ENCODE measurements around the gene GP9. TPM values are rescaled to one million over a fixed set of nuclear protein-coding genes. Genes with fewer than 3 reads are reported as not detected.

Gene GP9
- total and polyA plus RNA-seq, 9 of the 15 experiments (the other 6 are each of a cell fraction or from before 2014, with no cell fraction given): not detected

GRCh38 chr3:129016720-129017483, 43.7 kb upstream of the GP9 start (continued):
- TF ChIP-seq CEBPB (tag; IDR thresholded peaks at IDR 0.05) (peak; percentile 74), MAFG (tag; conservative IDR thresholded peaks at IDR 0.05) (no peak), NFYB (IDR thresholded peaks at IDR 0.05; ENCODE audit: extremely low read depth, insufficient read length) (peak; percentile 73), RAD51 (IDR thresholded peaks at IDR 0.05; ENCODE audit: borderline replicate concordance, low read depth) (peak; percentile 71; the same call in 1 of the 2 replicates), ZFP36 (IDR thresholded peaks at IDR 0.05; ENCODE audit: low read depth, low read length, partially characterized antibody) (peak; percentile 60), GTF2B (IDR thresholded peaks at IDR 0.05; ENCODE audit: extremely low read depth, insufficient read length) (no peak), ZKSCAN1 (IDR thresholded peaks at IDR 0.05; ENCODE audit: low read depth, low read length) (peak; percentile 59; the same call in 1 of the 2 replicates), PTBP1 (IDR thresholded peaks at IDR 0.05; ENCODE audit: low read depth, low read length) (0 out of 2 replicates have a peak, but pooled peaks have one; percentile 46), SPI1 (IDR thresholded peaks at IDR 0.05; ENCODE audit: borderline replicate concordance, low read depth, low read length) (peak; percentile 26; the same call in 1 of the 2 replicates), HMBOX1 (IDR thresholded peaks at IDR 0.05) (0 out of 2 replicates have a peak, but pooled peaks have one; percentile 42), ZBTB40 (IDR thresholded peaks at IDR 0.05) (0 out of 2 replicates have a peak, but pooled peaks have one; percentile 15), ZBTB40 (CRISPR knock-in tag; IDR thresholded peaks at IDR 0.05) (no peak), ZNF512 (tag; IDR thresholded peaks at IDR 0.05) (no peak), FOXA1 (IDR thresholded peaks at IDR 0.05; ENCODE audit: borderline replicate concordance) (no peak), HCFC1 (IDR thresholded peaks at IDR 0.05; ENCODE audit: low read depth, low read length) (no peak)
